D721Med (cell line): ENCODE measurements around the gene PPP1R9A.
"Not testable (repeated sequence)": the region's sequence is repeated elsewhere in the genome, so short reads cannot be mapped to it uniquely, and the experiment has no call there.

ENCODE experiments used
- DNase-seq: peaks from one replicate; pipeline ENCODE4 v3.0.0; 2011; ENCODE audit warnings: low spot score; ENCODE audit not compliant: insufficient read length
- FAIRE-seq: peaks from 2 replicates; lab custom pipeline; 2011; peaks lifted over from hg19 to GRCh38; lab: Jason Lieb, UNC
- TF ChIP-seq, protein P1 (sequence below): IDR thresholded peaks from 2 replicates; pipeline ENCODE4 v1.5.1; 2012; ENCODE audit warnings: mild to moderate bottlenecking, control low read depth; ENCODE audit not compliant: insufficient read depth; ENCODE audit errors: missing control alignments

Gene PPP1R9A

DNA sequence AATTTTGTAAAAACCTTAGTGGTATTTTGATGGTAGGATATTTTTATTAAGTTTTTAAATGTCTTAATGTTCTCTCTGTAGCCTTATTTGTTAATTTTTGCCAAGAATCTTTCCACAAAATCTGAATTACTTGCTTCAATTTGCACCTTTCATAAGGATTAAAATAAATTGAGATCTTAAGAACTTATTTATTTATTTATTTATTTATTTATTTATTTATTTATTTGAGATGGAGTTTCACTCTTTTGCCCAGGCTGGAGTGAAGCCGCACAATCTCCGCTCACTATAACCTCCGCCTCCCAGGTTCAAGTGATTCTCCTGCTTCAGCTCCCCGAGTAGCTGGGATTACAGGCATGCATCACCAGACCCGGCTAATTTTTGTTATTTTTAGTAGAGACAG is 98.6 kb downstream of the PPP1R9A start:
- DNase-seq = no peak
- TF ChIP-seq, protein P1, sequence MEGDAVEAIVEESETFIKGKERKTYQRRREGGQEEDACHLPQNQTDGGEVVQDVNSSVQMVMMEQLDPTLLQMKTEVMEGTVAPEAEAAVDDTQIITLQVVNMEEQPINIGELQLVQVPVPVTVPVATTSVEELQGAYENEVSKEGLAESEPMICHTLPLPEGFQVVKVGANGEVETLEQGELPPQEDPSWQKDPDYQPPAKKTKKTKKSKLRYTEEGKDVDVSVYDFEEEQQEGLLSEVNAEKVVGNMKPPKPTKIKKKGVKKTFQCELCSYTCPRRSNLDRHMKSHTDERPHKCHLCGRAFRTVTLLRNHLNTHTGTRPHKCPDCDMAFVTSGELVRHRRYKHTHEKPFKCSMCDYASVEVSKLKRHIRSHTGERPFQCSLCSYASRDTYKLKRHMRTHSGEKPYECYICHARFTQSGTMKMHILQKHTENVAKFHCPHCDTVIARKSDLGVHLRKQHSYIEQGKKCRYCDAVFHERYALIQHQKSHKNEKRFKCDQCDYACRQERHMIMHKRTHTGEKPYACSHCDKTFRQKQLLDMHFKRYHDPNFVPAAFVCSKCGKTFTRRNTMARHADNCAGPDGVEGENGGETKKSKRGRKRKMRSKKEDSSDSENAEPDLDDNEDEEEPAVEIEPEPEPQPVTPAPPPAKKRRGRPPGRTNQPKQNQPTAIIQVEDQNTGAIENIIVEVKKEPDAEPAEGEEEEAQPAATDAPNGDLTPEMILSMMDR = no peak

DNA sequence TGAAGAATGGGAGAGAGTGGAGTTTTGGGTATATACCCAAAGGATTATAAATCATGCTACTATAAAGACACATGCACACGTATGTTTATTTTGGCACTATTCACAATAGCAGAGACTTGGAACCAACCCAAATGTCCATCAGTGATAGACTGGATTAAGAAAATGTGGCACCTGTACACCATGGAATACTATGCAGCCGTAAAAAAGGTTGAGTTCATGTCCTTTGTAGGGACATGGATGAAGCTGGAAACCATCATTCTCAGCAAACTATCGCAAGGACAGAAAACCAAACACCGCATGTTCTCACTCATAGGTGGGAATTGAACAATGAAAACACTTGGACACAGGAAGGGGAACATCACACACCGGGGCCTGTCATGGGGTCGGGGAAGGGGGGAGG is 101.4 kb downstream of the PPP1R9A start:
- not testable (repeated sequence) for FAIRE-seq, DNase-seq

More for the DNA sequence above, 98.6 kb downstream of the PPP1R9A start:
- FAIRE-seq = no peak

DNA sequence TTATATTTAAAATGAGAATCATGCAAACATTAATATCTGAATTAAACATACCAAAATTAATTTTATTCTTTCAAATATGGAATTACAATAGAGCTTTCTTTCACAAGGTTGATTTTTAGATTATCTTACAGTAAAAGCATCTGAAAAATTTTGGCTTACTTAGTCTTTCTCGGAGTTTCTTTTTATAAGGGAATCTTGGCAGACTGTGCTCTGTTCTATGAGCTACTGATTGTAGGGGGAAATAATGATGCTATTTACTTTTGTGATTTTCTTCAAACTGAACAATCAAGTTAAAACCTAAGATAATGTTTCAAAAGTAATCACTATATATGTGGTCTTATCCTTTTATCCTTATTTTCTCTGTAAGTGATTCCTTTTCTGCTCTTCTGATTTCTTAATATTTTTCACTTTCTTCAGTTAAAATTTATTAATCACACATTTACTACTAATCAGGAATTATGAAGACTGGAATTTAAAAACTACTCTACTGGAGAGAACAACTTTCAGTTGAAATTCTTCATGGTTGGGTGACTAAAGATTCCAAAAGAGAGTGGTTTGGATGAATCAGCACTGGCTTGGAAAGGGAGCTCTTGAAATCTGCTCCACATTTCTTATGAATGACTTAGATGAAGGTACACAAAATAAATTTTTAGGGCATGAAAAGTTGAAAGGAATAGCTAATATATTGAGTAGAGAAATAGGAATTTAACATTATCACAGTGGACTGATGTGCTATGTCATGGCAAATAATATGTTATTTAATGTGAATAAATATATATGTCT is 103.9 kb downstream of the PPP1R9A start:
- FAIRE-seq = no peak
- DNase-seq = no peak
- TF ChIP-seq, protein P1 = no peak

DNA sequence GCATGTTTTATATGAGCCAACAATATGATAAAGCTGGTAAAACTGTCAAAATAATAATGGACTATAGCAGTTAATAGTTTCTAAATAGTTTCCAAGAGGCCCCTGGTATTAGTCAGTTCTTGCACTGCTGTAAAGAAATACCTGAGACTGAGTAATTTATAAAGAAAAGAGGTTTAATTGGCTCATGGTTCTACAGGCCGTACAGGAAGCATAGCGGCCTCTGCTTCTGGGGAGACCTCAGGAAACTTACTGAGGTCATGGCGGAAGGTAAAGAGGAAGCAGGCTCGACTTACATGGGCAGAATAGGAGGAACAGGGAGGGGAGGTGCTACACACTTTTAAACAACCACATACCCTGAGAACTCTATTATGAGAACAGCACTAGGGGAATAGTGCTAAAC is 104.6 kb downstream of the PPP1R9A start:
- TF ChIP-seq, protein P1 = no peak
- FAIRE-seq = no peak

DNA sequence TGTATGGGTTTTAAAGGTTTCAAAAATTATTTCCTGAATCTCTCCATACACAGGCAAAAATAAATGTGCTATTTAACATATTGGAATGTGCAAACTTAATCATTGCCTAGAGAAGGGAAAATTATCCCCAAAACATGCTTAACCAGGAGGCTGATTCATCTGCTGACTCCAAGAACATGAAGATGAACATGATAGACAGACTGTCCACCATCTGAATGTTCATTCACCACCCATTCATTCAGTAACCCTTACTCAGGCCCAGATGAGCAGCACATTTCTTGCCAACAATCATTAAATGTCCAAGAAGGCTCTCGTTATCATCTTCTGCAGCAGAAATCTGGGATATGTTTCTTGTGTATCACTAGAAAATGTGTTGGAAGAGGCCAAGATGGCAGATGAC is 110.6 kb downstream of the PPP1R9A start:
- no peak for FAIRE-seq
- DNase-seq = no peak
- TF ChIP-seq, protein P1 = no peak

More for the DNA sequence above, 104.6 kb downstream of the PPP1R9A start:
- no peak for DNase-seq

DNA sequence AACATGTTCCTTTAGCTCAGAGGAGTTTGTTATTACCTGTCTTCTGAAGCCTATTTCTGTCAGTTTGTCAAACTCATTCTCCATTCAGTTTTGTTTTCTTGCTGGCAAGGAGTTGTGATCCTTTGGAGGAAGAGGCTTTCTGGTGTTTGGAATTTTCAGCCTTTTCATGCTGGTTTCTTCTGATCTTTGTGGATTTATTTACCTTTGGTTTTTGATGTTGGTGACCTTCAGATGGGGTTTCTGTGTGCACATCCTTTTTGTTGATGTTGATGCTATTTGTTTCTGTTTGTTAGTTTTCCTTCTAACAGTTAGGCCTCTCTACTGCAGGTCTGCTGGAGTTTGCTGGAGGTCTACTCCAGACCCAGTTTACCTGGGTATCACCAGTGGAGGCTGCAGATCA is 118.6 kb downstream of the PPP1R9A start:
- TF ChIP-seq, protein P1 = no peak
- FAIRE-seq (no peak), DNase-seq (no peak)

DNA sequence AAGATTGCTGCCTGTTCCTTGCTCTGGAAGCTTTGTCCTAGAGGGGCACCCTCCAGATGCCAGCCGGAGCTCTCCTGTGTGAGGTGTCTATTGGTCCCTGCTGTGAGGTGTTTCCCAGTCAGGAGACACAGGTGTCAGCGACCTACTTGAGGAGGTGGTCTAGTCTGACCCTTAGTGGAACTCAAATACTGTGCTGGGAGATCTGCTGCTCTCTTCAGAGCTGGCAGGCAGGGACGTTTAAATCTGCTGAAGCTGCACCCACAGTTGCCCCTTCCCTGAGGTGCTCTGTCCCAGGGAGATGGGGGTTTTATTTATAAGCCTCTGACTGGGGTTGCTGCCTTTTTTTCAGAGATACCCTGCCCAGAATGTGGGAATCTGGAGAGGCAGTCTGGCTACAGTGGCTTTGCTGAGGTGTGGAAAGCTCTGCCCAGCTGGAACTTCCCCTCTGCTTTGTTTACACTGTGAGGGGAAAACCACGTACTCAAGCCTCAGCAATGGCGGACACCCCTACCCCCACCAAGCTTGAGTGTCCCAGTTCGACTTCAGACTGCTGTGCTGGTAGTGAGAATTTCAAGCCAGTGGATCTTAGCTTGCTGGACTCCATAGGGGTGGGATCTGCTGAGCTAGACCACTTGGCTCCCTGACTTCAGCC is 119.2 kb downstream of the PPP1R9A start:
- FAIRE-seq (no peak), DNase-seq (no peak)
- TF ChIP-seq, protein P1 = no peak
